Left ventricle myocardium inferior (tissue), 1 donor: ENCODE measurements around the gene MED9. TPM values are rescaled to one million over a fixed set of nuclear protein-coding genes. Genes with fewer than 3 reads are reported as not detected.
A peak's percentile ranks its signal among the peaks of the same experiment; 100 is the strongest.

Experiments
- DNase-seq: peaks from one replicate; pipeline ENCODE4 v3.0.0-alpha.2; 2020
- H3K27ac ChIP-seq: fragments of 200-600 bp; replicated peaks from 2 replicates; pipeline ENCODE4 v1.8.0; 2021
- H3K27me3 ChIP-seq: fragments of 200-600 bp; 2 replicates; pipeline ENCODE4 v1.8.0; 2021; ENCODE audit warnings: low read depth
- H3K36me3 ChIP-seq: fragments of 200-600 bp; 2 replicates; pipeline ENCODE4 v1.8.0; 2021
- H3K4me1 ChIP-seq: fragments of 200-600 bp; 2 replicates; pipeline ENCODE4 v1.8.0; 2021
- H3K4me3 ChIP-seq: fragments of 200-600 bp; 2 replicates; pipeline ENCODE4 v1.8.0; 2021; ENCODE audit warnings: mild to moderate bottlenecking, moderate library complexity
- H3K9me3 ChIP-seq: fragments of 200-600 bp; replicated peaks from 2 replicates; pipeline ENCODE4 v1.8.0; 2021
- CTCF ChIP-seq: fragments of 200-600 bp; IDR thresholded peaks from 2 replicates; pipeline ENCODE4 v1.8.0; 2021; ENCODE audit warnings: antibody characterized with exemption, mild to moderate bottlenecking, borderline replicate concordance
- intact Hi-C: fragments of 100-400 bp; cut with micrococcal nuclease; formaldehyde crosslinking; loops from one replicate; pipeline ENCODE4 v1.11.0; 2022
- total RNA-seq: library from RNA; stranded (reverse); fragmentation: NEBNext Ultra II Directional; extraction: Animal tissue kit (Norgen Biotek cat#: 25700); gene quantifications from one replicate; pipeline ENCODE4 v1.2.1, GENCODE V29; 2021
- donor health status: DM: no; HTN: yes; CAD: no; lungs with severe emphysema.

MED9 gene
- total RNA-seq, 1 donor from 2014 or later, result 34.1 TPM

- no peak overlapping the region for H3K27ac ChIP-seq
Measured at GRCh38 chr17:17508646-17509591, 32.1 kb downstream of the MED9 start.

GRCh38 chr17:17509601-17510425, 33.0 kb downstream of the MED9 start:
- H3K27me3 ChIP-seq, result no peaks in the 10 kb centered on the region
- H3K9me3 ChIP-seq, result no peaks in the 10 kb centered on the region
- no peak for TF ChIP-seq CTCF
- H3K27ac ChIP-seq, result no peak overlapping the region
- no peak overlapping the region for H3K4me3 ChIP-seq
- no peaks in the 10 kb centered on the region for H3K36me3 ChIP-seq
- intact Hi-C loops, result loop anchor here (10.0 kb wide), 1 partner anchor 55 kb away; no protein-coding TSS in a partner anchor
- DNase-seq, result peak; percentile 12
- H3K4me1 ChIP-seq, result peaks cover 18% of the 10 kb centered on the region

More at GRCh38 chr17:17508646-17509591, 32.1 kb downstream of the MED9 start:
- Histone ChIP-seq H3K9me3 (no peaks in the 10 kb centered on the region), H3K4me3 (no peak overlapping the region), H3K4me1 (peaks cover 18% of the 10 kb centered on the region), H3K36me3 (no peaks in the 10 kb centered on the region), H3K27me3 (no peaks in the 10 kb centered on the region)
- TF ChIP-seq CTCF, result no peak
- intact Hi-C loops, result loop anchor here (10.0 kb wide), 1 partner anchor 56 kb away; no protein-coding TSS in a partner anchor
- DNase-seq, result peak; percentile 7

- Histone ChIP-seq H3K27me3 (no peaks in the 10 kb centered on the region), H3K27ac (no peak overlapping the region), H3K9me3 (no peaks in the 10 kb centered on the region), H3K36me3 (no peaks in the 10 kb centered on the region), H3K4me3 (no peak overlapping the region), H3K4me1 (peaks cover 18% of the 10 kb centered on the region)
- intact Hi-C loops, result no loop called here
- TF ChIP-seq CTCF, result no peak
- DNase-seq, result peak; percentile 10
Measured at GRCh38 chr17:17510456-17511292, 33.9 kb downstream of the MED9 start.

GRCh38 chr17:17511293-17511741, 34.5 kb downstream of the MED9 start:
- no peak for TF ChIP-seq CTCF
- Histone ChIP-seq H3K27ac (no peak overlapping the region), H3K4me1 (peaks cover 15% of the 10 kb centered on the region), H3K36me3 (no peaks in the 10 kb centered on the region), H3K9me3 (no peaks in the 10 kb centered on the region), H3K27me3 (no peaks in the 10 kb centered on the region), H3K4me3 (no peak overlapping the region)
- DNase-seq, result peak; percentile 9
- intact Hi-C loops, result no loop called here
